Liver (tissue), 9 donors: ENCODE results near the gene CELSR2. TPM values are rescaled to one million over a fixed set of nuclear protein-coding genes. Genes with fewer than 3 reads are reported as not detected.

Source experiments
- DNase-seq: peaks from one replicate; pipeline ENCODE4 v3.0.0-alpha.2; 2017; ENCODE audit warnings: low spot score
- H3K27ac ChIP-seq, 2 donors: one replicate each; pipeline ENCODE4 v1.7.0; 2013; ENCODE audit warnings: inconsistent platforms in 2 of 2, low read length in 2 of 2, control low read depth in 1 of 2, low read depth in 1 of 2, mild to moderate bottlenecking in 1 of 2
- H3K27me3 ChIP-seq, 4 donors: one replicate each; pipeline versions ENCODE4 v1.6.1 to v1.7.0; 2013; ENCODE audit warnings: low read length in 3 of 4, inconsistent platforms in 1 of 4, mild to moderate bottlenecking in 1 of 4, moderate library complexity in 1 of 4; ENCODE audit not compliant: control insufficient read depth in 4 of 4, insufficient read depth in 4 of 4
- H3K36me3 ChIP-seq, 4 donors: one replicate each; pipeline versions ENCODE4 v1.6.1 to v1.7.0; 2013; ENCODE audit warnings: low read length in 3 of 4, mild to moderate bottlenecking in 3 of 4, low read depth in 1 of 4, moderate library complexity in 1 of 4; ENCODE audit not compliant: control insufficient read depth in 4 of 4, insufficient read depth in 3 of 4
- H3K4me1 ChIP-seq, 4 donors: one replicate each; pipeline versions ENCODE4 v1.6.1 to v1.7.0; 2013; ENCODE audit warnings: low read length in 3 of 4, mild to moderate bottlenecking in 3 of 4, moderate library complexity in 1 of 4; ENCODE audit not compliant: control insufficient read depth in 4 of 4, insufficient read depth in 4 of 4
- H3K4me3 ChIP-seq, 3 donors: one replicate each; pipeline versions ENCODE4 v1.6.1 to v1.7.0; 2013; ENCODE audit warnings: low read length in 3 of 3, control low read depth in 1 of 3, low read depth in 1 of 3, mild to moderate bottlenecking in 1 of 3
- H3K9ac ChIP-seq, 2 donors: one replicate each; pipeline ENCODE4 v1.7.0; 2013; ENCODE audit warnings: low read length in 2 of 2, mild to moderate bottlenecking in 2 of 2, moderate library complexity in 2 of 2, control low read depth in 1 of 2, low read depth in 1 of 2
- H3K9me3 ChIP-seq, 4 donors: one replicate each; pipeline versions ENCODE4 v1.6.1 to v1.7.0; 2013; ENCODE audit warnings: low read length in 3 of 4; ENCODE audit not compliant: control insufficient read depth in 4 of 4
- ATF3 ChIP-seq: IDR thresholded peaks from 2 replicates; pipeline ENCODE4 v1.6.1; 2016; ENCODE audit warnings: antibody characterized with exemption
- EGR1 ChIP-seq, 2 donors: IDR thresholded peaks; 2 replicates each; pipeline ENCODE4 v1.6.1; 2016 to 2018; ENCODE audit warnings: antibody characterized with exemption in 2 of 2, low read depth in 2 of 2
- FOXA1 ChIP-seq: IDR thresholded peaks from 2 replicates; pipeline ENCODE4 v1.6.1; 2016; ENCODE audit warnings: antibody characterized with exemption
- FOXA2 ChIP-seq: IDR thresholded peaks from 2 replicates; pipeline ENCODE4 v1.6.1; 2016; ENCODE audit warnings: antibody characterized with exemption
- GABPA ChIP-seq, 2 donors: IDR thresholded peaks in 1 of 2; conservative IDR thresholded peaks in 1 of 2; 2 replicates each; pipeline ENCODE4 v1.6.1; 2016; ENCODE audit warnings: antibody characterized with exemption in 2 of 2, mild to moderate bottlenecking in 1 of 2, moderate library complexity in 1 of 2
- JUND ChIP-seq, 2 donors: IDR thresholded peaks; 2 replicates each; pipeline ENCODE4 v1.6.1; 2016; ENCODE audit warnings: antibody characterized with exemption in 2 of 2
- NR2F2 ChIP-seq: IDR thresholded peaks from 2 replicates; pipeline ENCODE4 v1.6.1; 2016; ENCODE audit warnings: antibody characterized with exemption
- RAD21 ChIP-seq, 2 donors: IDR thresholded peaks; 2 replicates each; pipeline ENCODE4 v1.6.1; 2016; ENCODE audit warnings: antibody characterized with exemption in 2 of 2, mild to moderate bottlenecking in 2 of 2
- RXRA ChIP-seq, 2 donors: IDR thresholded peaks; 2 replicates each; pipeline ENCODE4 v1.6.1; 2017 to 2018; ENCODE audit warnings: antibody characterized with exemption in 2 of 2, mild to moderate bottlenecking in 1 of 2
- SP1 ChIP-seq: IDR thresholded peaks from 2 replicates; pipeline ENCODE4 v1.6.1; 2018; ENCODE audit warnings: antibody characterized with exemption, mild to moderate bottlenecking
- TAF1 ChIP-seq: conservative IDR thresholded peaks from 2 replicates; pipeline ENCODE4 v1.6.1; 2016; ENCODE audit warnings: antibody characterized with exemption, mild to moderate bottlenecking
- YY1 ChIP-seq: IDR thresholded peaks from 2 replicates; pipeline ENCODE4 v1.6.1; 2016; ENCODE audit warnings: antibody characterized with exemption, mild to moderate bottlenecking
- WGBS: extraction: QIAGEN DNeasy Blood & Tissue Kit; methylation state at CpG from one replicate; pipeline ENCODE4 v1.1.7; 2013; 5-methylcytosine and 5-hydroxymethylcytosine counted together
- polyA plus RNA-seq, 2 donors: library from polyadenylated mRNA; stranded (reverse) in 1 of 2; unstranded in 1 of 2; fragments of 200-250 nt in 1 of 2; fragments of >200 nt in 1 of 2; fragmentation: Nextera tagmentation in 1 of 2; extraction: Ambion mirVana in 1 of 2; gene quantifications; one replicate each; pipeline versions ENCODE4 v1.2.1 to v1.2.3, GENCODE V29; 2013 to 2015
- total RNA-seq, 2 donors: library from RNA; depleted of rRNA; stranded (reverse); fragments of >200 nt; gene quantifications; one replicate each; pipeline ENCODE4 v1.2.3, GENCODE V29; 2014
- TF ChIP-seq, protein P1 (sequence below): fragments of 150-350 bp; IDR thresholded peaks from 2 replicates; pipeline ENCODE4 v1.5.1; 2017; ENCODE audit warnings: improper control_type of control experiment, low read depth, low read length; ENCODE audit not compliant: missing input control
- TF ChIP-seq, protein P2 (sequence below): IDR thresholded peaks from 2 replicates; pipeline ENCODE4 v1.6.1; 2016; ENCODE audit warnings: antibody characterized with exemption, mild to moderate bottlenecking
- donor health status: healthy.
- donor health status: healthy.
- donor health status: healthy.
- donor health status: healthy.
- donor health status: healthy.

CELSR2 gene
- total and polyA plus RNA-seq, 4 donors = 0.73 to 1.6 (median 1.2) TPM

DNA sequence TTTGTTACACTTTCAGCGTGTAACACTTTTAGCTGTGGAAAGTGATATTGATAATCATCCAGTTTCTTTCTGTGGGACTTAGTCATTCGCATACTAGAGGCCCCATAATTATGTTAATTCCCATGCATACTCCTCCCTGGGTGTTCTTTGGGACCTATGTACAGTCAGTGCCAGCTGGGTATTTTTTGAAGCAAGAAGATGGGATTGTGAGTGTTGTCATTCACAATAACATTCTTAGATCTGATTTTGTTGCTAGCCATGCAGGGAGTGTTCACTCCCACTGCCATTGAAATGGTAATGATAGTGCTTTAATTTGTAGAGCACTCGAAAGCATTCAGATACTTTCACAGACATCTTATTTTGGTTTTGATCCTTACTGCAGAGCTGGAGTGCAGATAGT, 24.0 kb upstream of the CELSR2 start:
- H3K36me3 ChIP-seq = peaks cover 11 to 28% (median 15%) of the 10 kb centered on the region in 4 donors
- WGBS = 96% methylated on average over 3 of the region's 3 CpGs

DNA sequence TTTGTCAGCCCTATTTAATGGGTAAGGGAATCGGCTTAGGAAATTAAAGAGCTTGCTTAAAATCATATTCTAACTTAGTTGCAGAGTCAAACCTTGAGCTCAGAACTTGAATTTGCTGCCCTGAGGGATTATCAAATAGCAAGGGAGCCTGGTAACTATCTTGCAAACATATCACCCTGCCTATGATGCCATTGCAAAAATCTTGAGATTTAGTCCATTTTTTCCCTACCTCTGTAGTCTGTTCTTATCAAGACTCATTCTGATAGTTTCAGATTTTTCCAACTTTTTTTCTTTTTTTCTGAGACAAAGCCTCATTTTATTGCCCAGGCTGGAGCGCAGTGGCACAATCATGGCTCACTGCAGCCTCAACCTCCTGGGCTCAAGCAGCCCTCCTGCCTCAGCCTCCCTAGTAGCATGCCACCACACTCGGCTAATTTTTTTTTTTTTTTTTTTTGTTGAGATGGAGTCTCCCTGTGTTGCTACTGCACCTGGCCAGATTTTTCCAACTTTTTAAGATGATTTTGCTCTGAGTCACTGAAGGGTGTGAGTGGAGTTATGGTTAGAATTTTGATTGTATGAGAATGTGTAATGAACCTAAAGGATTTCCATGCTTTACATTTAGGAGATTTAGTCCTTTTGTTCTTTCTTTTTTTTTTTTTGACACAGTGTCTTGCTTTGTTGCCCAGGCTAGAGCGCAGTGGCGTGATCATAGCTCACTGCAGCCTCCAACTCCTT, 23.5 kb upstream of the CELSR2 start:
- WGBS = 98% methylated on average over 5 of the region's 5 CpGs
- Histone ChIP-seq H3K9me3 (no peaks in the 10 kb centered on the region), H3K36me3 (peaks cover 11 to 29% (median 18%) of the 10 kb centered on the region in 4 donors), H3K4me1 (peaks cover 0 to 5% (median 1%) of the 10 kb centered on the region in 4 donors), H3K27me3 (no peaks in the 10 kb centered on the region), H3K27ac (no peak overlapping the region), H3K4me3 (no peak overlapping the region), H3K9ac (no peak overlapping the region)
- no peak for DNase-seq
- TF ChIP-seq RAD21 (IDR thresholded peaks at IDR 0.05) (no peak), FOXA2 (no peak), EGR1 (IDR thresholded peaks at IDR 0.05; ENCODE audit: low read depth in 2 of 2) (no peak), JUND (IDR thresholded peaks at IDR 0.05) (no peak), YY1 (no peak), FOXA1 (no peak), ATF3 (no peak), GABPA (IDR thresholded peaks at IDR 0.05 in 1 of 2, conservative IDR thresholded peaks at IDR 0.05 in 1 of 2) (no peak), NR2F2 (no peak), TAF1 (no peak), RXRA (IDR thresholded peaks at IDR 0.05) (no peak)
- TF ChIP-seq, protein P1, sequence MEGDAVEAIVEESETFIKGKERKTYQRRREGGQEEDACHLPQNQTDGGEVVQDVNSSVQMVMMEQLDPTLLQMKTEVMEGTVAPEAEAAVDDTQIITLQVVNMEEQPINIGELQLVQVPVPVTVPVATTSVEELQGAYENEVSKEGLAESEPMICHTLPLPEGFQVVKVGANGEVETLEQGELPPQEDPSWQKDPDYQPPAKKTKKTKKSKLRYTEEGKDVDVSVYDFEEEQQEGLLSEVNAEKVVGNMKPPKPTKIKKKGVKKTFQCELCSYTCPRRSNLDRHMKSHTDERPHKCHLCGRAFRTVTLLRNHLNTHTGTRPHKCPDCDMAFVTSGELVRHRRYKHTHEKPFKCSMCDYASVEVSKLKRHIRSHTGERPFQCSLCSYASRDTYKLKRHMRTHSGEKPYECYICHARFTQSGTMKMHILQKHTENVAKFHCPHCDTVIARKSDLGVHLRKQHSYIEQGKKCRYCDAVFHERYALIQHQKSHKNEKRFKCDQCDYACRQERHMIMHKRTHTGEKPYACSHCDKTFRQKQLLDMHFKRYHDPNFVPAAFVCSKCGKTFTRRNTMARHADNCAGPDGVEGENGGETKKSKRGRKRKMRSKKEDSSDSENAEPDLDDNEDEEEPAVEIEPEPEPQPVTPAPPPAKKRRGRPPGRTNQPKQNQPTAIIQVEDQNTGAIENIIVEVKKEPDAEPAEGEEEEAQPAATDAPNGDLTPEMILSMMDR = no peak
- TF ChIP-seq, protein P2, sequence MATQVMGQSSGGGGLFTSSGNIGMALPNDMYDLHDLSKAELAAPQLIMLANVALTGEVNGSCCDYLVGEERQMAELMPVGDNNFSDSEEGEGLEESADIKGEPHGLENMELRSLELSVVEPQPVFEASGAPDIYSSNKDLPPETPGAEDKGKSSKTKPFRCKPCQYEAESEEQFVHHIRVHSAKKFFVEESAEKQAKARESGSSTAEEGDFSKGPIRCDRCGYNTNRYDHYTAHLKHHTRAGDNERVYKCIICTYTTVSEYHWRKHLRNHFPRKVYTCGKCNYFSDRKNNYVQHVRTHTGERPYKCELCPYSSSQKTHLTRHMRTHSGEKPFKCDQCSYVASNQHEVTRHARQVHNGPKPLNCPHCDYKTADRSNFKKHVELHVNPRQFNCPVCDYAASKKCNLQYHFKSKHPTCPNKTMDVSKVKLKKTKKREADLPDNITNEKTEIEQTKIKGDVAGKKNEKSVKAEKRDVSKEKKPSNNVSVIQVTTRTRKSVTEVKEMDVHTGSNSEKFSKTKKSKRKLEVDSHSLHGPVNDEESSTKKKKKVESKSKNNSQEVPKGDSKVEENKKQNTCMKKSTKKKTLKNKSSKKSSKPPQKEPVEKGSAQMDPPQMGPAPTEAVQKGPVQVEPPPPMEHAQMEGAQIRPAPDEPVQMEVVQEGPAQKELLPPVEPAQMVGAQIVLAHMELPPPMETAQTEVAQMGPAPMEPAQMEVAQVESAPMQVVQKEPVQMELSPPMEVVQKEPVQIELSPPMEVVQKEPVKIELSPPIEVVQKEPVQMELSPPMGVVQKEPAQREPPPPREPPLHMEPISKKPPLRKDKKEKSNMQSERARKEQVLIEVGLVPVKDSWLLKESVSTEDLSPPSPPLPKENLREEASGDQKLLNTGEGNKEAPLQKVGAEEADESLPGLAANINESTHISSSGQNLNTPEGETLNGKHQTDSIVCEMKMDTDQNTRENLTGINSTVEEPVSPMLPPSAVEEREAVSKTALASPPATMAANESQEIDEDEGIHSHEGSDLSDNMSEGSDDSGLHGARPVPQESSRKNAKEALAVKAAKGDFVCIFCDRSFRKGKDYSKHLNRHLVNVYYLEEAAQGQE = no peak

More for the DNA sequence above, 24.0 kb upstream of the CELSR2 start:
- Histone ChIP-seq H3K4me1 (peaks cover 0 to 5% (median 1%) of the 10 kb centered on the region in 4 donors), H3K4me3 (no peak overlapping the region), H3K9me3 (no peaks in the 10 kb centered on the region), H3K27ac (no peak overlapping the region), H3K27me3 (no peaks in the 10 kb centered on the region), H3K9ac (no peak overlapping the region)
- no peak for DNase-seq
- TF ChIP-seq SP1 (no peak), EGR1 (IDR thresholded peaks at IDR 0.05; ENCODE audit: low read depth in 2 of 2) (no peak), RAD21 (IDR thresholded peaks at IDR 0.05) (no peak)
